HEK293 (cell line): ENCODE data around the gene CNKSR3.

Experiments used
- CTCF ChIA-PET: fragments of 350-600 bp; formaldehyde crosslinking; extraction: SDS; loops from one replicate; lab custom pipeline; 2021; ENCODE audit warnings: antibody characterized with exemption; lab: Yijun Ruan, JAX
- POLR2A ChIA-PET: fragments of 300-600 bp; formaldehyde crosslinking; extraction: SDS; loops from one replicate; lab custom pipeline; 2020; ENCODE audit warnings: antibody characterized with exemption, inconsistent platforms; lab: Yijun Ruan, JAX
- H3K27ac ChIP-seq: fragments of 200-500 bp; sonication (Bioruptor generic); 2 replicates; pipeline ENCODE4 v1.5.1; 2014; ENCODE audit warnings: low read depth, low read length, control low read depth, inconsistent platforms; ENCODE audit errors: extremely low read depth
- H3K36me3 ChIP-seq, 2 experiments: fragments of 200-500 bp in 1 of 2; sonication (Bioruptor generic) in 1 of 2; 1 replicate in 1 of 2; 2 replicates in 1 of 2; pipeline ENCODE4 v1.5.1; 2014 to 2017; ENCODE audit warnings: inconsistent platforms in 2 of 2, low read length in 2 of 2; ENCODE audit not compliant: control insufficient read depth in 2 of 2, insufficient read depth in 1 of 2
- H3K4me1 ChIP-seq: fragments of 200-500 bp; sonication (Bioruptor generic); 2 replicates; pipeline ENCODE4 v1.5.1; 2014; ENCODE audit warnings: mild to moderate bottlenecking, low read length, inconsistent platforms; ENCODE audit not compliant: control insufficient read depth, insufficient read depth
- H3K4me3 ChIP-seq: 2 replicates; pipeline ENCODE4 v1.5.1; 2011; ENCODE audit warnings: low read depth, mild to moderate bottlenecking, control low read depth, low read length, moderate library complexity
- H3K9me3 ChIP-seq: fragments of 200-500 bp; sonication (Bioruptor generic); 2 replicates; pipeline ENCODE4 v1.5.1; 2014; ENCODE audit warnings: low read depth, low read length, inconsistent platforms; ENCODE audit not compliant: control insufficient read depth, insufficient read depth
- FEZF1 ChIP-seq: fragments of 450-650 bp; formaldehyde crosslinking; IDR thresholded peaks from 2 replicates; pipeline ENCODE4 v1.5.1; 2016; ENCODE audit warnings: missing biosample characterization, missing genetic modification characterization
- IKZF3 ChIP-seq: fragments of 450-650 bp; IDR thresholded peaks from 2 replicates; pipeline ENCODE4 v1.5.0; 2018; ENCODE audit warnings: missing biosample characterization, mild to moderate bottlenecking, missing genetic modification characterization, moderate library complexity
- MYNN ChIP-seq: fragments of 450-650 bp; formaldehyde crosslinking; IDR thresholded peaks from 2 replicates; pipeline ENCODE4 v1.5.1; 2016; ENCODE audit warnings: missing biosample characterization, missing genetic modification characterization, borderline replicate concordance
- SCRT2 ChIP-seq: fragments of 450-650 bp; formaldehyde crosslinking; IDR thresholded peaks from 2 replicates; pipeline ENCODE4 v1.5.1; 2016; ENCODE audit warnings: missing biosample characterization, missing genetic modification characterization
- YY1 ChIP-seq: fragments of 450-650 bp; formaldehyde crosslinking; IDR thresholded peaks from 2 replicates; pipeline ENCODE4 v1.5.1; 2018; ENCODE audit warnings: missing biosample characterization, missing genetic modification characterization
- ZBTB17 ChIP-seq: fragments of 450-650 bp; formaldehyde crosslinking; IDR thresholded peaks from 2 replicates; pipeline ENCODE4 v1.5.1; 2016; ENCODE audit warnings: missing biosample characterization, missing genetic modification characterization
- ZBTB20 ChIP-seq: fragments of 450-650 bp; formaldehyde crosslinking; IDR thresholded peaks from 2 replicates; pipeline ENCODE4 v1.5.1; 2016; ENCODE audit warnings: missing biosample characterization, missing genetic modification characterization
- ZBTB7A ChIP-seq: fragments of 450-650 bp; formaldehyde crosslinking; IDR thresholded peaks from 2 replicates; pipeline ENCODE4 v1.5.1; 2016; ENCODE audit warnings: low read depth, missing biosample characterization, missing genetic modification characterization
- ZFHX2 ChIP-seq: fragments of 450-650 bp; formaldehyde crosslinking; conservative IDR thresholded peaks from 2 replicates; pipeline ENCODE4 v1.5.1; 2016; ENCODE audit warnings: missing biosample characterization, missing genetic modification characterization
- ZFP3 ChIP-seq: fragments of 450-650 bp; formaldehyde crosslinking; IDR thresholded peaks from 2 replicates; pipeline ENCODE4 v1.5.1; 2016; ENCODE audit warnings: low read depth, missing biosample characterization, missing genetic modification characterization
- ZFP37 ChIP-seq: fragments of 450-650 bp; formaldehyde crosslinking; IDR thresholded peaks from 2 replicates; pipeline ENCODE4 v1.5.1; 2016; ENCODE audit warnings: missing biosample characterization, missing genetic modification characterization
- ZNF10 ChIP-seq: fragments of 450-650 bp; formaldehyde crosslinking; IDR thresholded peaks from 2 replicates; pipeline ENCODE4 v1.5.1; 2017; ENCODE audit warnings: missing biosample characterization, missing genetic modification characterization
- ZNF112 ChIP-seq: fragments of 450-650 bp; formaldehyde crosslinking; IDR thresholded peaks from 2 replicates; pipeline ENCODE4 v1.5.0; 2017; ENCODE audit warnings: missing biosample characterization, missing genetic modification characterization
- ZNF157 ChIP-seq: fragments of 450-650 bp; formaldehyde crosslinking; IDR thresholded peaks from 2 replicates; pipeline ENCODE4 v1.5.1; 2016; ENCODE audit warnings: missing biosample characterization, missing genetic modification characterization
- ZNF184 ChIP-seq: fragments of 450-650 bp; IDR thresholded peaks from 2 replicates; pipeline ENCODE4 v1.5.1; 2018; ENCODE audit warnings: missing biosample characterization, mild to moderate bottlenecking, missing genetic modification characterization
- ZNF223 ChIP-seq: fragments of 450-650 bp; formaldehyde crosslinking; IDR thresholded peaks from 2 replicates; pipeline ENCODE4 v1.5.1; 2016; ENCODE audit warnings: missing biosample characterization, missing genetic modification characterization
- ZNF23 ChIP-seq: fragments of 450-650 bp; formaldehyde crosslinking; IDR thresholded peaks from 2 replicates; pipeline ENCODE4 v1.5.1; 2016; ENCODE audit warnings: missing biosample characterization, missing genetic modification characterization, borderline replicate concordance
- ZNF391 ChIP-seq: fragments of 450-650 bp; formaldehyde crosslinking; IDR thresholded peaks from 2 replicates; pipeline ENCODE4 v1.5.1; 2016; ENCODE audit warnings: low read depth, missing biosample characterization, missing genetic modification characterization, borderline replicate concordance
- ZNF426 ChIP-seq: fragments of 450-650 bp; formaldehyde crosslinking; IDR thresholded peaks from 2 replicates; pipeline ENCODE4 v1.5.1; 2017; ENCODE audit warnings: missing biosample characterization, missing genetic modification characterization, mild to moderate bottlenecking, inconsistent platforms, moderate library complexity
- ZNF514 ChIP-seq: fragments of 450-650 bp; formaldehyde crosslinking; IDR thresholded peaks from 2 replicates; pipeline ENCODE4 v1.5.1; 2016; ENCODE audit warnings: missing biosample characterization, missing genetic modification characterization
- ZNF521 ChIP-seq: fragments of 450-650 bp; formaldehyde crosslinking; IDR thresholded peaks from 2 replicates; pipeline ENCODE4 v1.5.1; 2017; ENCODE audit warnings: missing biosample characterization, mild to moderate bottlenecking, missing genetic modification characterization
- ZNF555 ChIP-seq: fragments of 450-650 bp; formaldehyde crosslinking; conservative IDR thresholded peaks from 2 replicates; pipeline ENCODE4 v1.5.1; 2017; ENCODE audit warnings: missing biosample characterization, mild to moderate bottlenecking, missing genetic modification characterization, inconsistent platforms
- ZSCAN16 ChIP-seq: fragments of 450-650 bp; formaldehyde crosslinking; IDR thresholded peaks from 2 replicates; pipeline ENCODE4 v1.5.1; 2016; ENCODE audit warnings: missing biosample characterization, missing genetic modification characterization
- TF ChIP-seq, protein P1 (sequence below): fragments of 450-650 bp; formaldehyde crosslinking; optimal IDR thresholded peaks from 2 replicates; pipeline ENCODE3; 2016; ENCODE audit warnings: missing biosample characterization, mild to moderate bottlenecking, missing genetic modification characterization
- TF ChIP-seq, protein P2 (sequence below): fragments of 450-650 bp; IDR thresholded peaks from 2 replicates; pipeline ENCODE4 v1.5.1; 2018; ENCODE audit warnings: missing biosample characterization, mild to moderate bottlenecking, missing genetic modification characterization
- TF ChIP-seq, protein P3 (sequence below): fragments of 450-650 bp; formaldehyde crosslinking; IDR thresholded peaks from 2 replicates; pipeline ENCODE4 v1.5.1; 2016; ENCODE audit warnings: missing biosample characterization, missing genetic modification characterization
- TF ChIP-seq, protein P4 (sequence below): fragments of 450-650 bp; formaldehyde crosslinking; IDR thresholded peaks from 2 replicates; pipeline ENCODE4 v1.5.1; 2016; ENCODE audit warnings: missing biosample characterization, missing genetic modification characterization
- TF ChIP-seq, protein P5 (sequence below): fragments of 450-650 bp; formaldehyde crosslinking; IDR thresholded peaks from 2 replicates; pipeline ENCODE4 v1.5.1; 2016; ENCODE audit warnings: missing biosample characterization, missing genetic modification characterization
- TF ChIP-seq, protein P6 (sequence below): fragments of 450-650 bp; formaldehyde crosslinking; IDR thresholded peaks from 2 replicates; pipeline ENCODE4 v1.5.1; 2016; ENCODE audit warnings: missing biosample characterization, missing genetic modification characterization

Gene CNKSR3

DNA sequence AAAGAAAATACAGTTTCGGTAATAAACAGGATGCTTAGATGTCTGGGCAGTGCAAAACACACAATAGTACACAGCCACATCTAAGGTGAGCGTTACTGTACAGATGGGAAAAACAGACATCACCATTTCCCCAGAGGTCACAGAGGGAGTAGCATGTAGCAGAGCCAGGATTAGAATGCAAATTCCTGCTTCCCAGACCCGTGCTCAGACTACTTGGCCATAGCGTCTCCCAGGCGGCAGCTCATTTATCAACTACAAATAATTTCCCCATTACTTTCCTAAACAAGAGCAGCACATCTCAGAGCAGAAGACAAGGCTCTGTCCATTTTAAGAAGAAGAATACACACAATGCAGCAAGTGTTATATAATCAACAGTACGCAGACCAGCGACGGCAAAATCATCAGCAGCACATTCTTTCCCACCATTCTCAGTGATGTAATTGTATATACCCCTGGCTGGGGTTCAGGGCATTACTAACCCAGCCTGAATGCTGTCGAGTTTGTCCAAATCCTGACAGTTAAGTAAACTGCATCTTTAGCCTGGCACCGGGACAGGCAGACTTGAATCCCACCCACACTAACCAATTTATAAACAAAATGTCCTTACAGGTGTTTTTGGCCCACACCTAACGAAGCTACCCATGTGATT lies 61.9 kb downstream of the CNKSR3 start:
- ChIA-PET POLR2A (interaction anchor here (0.7 to 1.4 kb wide), 5 partner anchors 9 to 130 kb away, joined by 3 to 4 read pairs (median 4); no protein-coding TSS in a partner anchor), CTCF (interaction anchor here (0.6 to 1.6 kb wide), 6 partner anchors 9 to 52 kb away, joined by 3 to 11 read pairs (median 4); no protein-coding TSS in a partner anchor)
- TF ChIP-seq ZNF555 (tag by site-specific recombination) (no peak), ZNF112 (tag by site-specific recombination) (no peak), FEZF1 (tag by site-specific recombination) (no peak), ZNF184 (tag by site-specific recombination) (no peak), ZNF391 (tag by site-specific recombination) (no peak), ZBTB20 (tag by site-specific recombination) (peak; percentile 41), ZFHX2 (tag by site-specific recombination) (no peak), SCRT2 (tag by site-specific recombination) (peak; percentile 43; the same call in 1 of the 2 replicates), ZBTB7A (tag by site-specific recombination) (no peak), YY1 (tag by site-specific recombination) (no peak), MYNN (tag by site-specific recombination) (no peak), ZSCAN16 (tag by site-specific recombination) (no peak), ZFP37 (tag by site-specific recombination) (no peak), ZNF514 (no peak), ZNF521 (tag by site-specific recombination) (no peak), ZNF23 (tag by site-specific recombination) (no peak), ZBTB17 (tag by site-specific recombination) (peak; percentile 72; the same call in 1 of the 2 replicates), IKZF3 (no peak), ZNF10 (0 out of 2 replicates have a peak, but pooled peaks have one; percentile 22), ZNF426 (tag by site-specific recombination) (no peak), ZNF223 (tag by site-specific recombination) (no peak), ZNF157 (no peak), ZFP3 (tag by site-specific recombination) (no peak)
- TF ChIP-seq, protein P1, sequence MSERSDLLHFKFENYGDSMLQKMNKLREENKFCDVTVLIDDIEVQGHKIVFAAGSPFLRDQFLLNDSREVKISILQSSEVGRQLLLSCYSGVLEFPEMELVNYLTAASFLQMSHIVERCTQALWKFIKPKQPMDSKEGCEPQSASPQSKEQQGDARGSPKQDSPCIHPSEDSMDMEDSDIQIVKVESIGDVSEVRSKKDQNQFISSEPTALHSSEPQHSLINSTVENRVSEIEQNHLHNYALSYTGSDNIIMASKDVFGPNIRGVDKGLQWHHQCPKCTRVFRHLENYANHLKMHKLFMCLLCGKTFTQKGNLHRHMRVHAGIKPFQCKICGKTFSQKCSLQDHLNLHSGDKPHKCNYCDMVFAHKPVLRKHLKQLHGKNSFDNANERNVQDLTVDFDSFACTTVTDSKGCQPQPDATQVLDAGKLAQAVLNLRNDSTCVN = no peak
- TF ChIP-seq, protein P2, sequence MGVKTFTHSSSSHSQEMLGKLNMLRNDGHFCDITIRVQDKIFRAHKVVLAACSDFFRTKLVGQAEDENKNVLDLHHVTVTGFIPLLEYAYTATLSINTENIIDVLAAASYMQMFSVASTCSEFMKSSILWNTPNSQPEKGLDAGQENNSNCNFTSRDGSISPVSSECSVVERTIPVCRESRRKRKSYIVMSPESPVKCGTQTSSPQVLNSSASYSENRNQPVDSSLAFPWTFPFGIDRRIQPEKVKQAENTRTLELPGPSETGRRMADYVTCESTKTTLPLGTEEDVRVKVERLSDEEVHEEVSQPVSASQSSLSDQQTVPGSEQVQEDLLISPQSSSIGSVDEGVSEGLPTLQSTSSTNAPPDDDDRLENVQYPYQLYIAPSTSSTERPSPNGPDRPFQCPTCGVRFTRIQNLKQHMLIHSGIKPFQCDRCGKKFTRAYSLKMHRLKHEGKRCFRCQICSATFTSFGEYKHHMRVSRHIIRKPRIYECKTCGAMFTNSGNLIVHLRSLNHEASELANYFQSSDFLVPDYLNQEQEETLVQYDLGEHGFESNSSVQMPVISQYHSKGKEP = no peak
- TF ChIP-seq, protein P3, sequence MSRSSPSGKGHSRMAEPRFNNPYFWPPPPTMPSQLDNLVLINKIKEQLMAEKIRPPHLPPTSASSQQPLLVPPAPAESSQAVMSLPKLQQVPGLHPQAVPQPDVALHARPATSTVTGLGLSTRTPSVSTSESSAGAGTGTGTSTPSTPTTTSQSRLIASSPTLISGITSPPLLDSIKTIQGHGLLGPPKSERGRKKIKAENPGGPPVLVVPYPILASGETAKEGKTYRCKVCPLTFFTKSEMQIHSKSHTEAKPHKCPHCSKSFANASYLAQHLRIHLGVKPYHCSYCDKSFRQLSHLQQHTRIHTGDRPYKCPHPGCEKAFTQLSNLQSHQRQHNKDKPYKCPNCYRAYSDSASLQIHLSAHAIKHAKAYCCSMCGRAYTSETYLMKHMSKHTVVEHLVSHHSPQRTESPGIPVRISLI (tag by site-specific recombination) = no peak
- TF ChIP-seq, protein P4, sequence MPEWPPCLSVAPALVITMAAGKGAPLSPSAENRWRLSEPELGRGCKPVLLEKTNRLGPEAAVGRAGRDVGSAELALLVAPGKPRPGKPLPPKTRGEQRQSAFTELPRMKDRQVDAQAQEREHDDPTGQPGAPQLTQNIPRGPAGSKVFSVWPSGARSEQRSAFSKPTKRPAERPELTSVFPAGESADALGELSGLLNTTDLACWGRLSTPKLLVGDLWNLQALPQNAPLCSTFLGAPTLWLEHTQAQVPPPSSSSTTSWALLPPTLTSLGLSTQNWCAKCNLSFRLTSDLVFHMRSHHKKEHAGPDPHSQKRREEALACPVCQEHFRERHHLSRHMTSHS (tag by site-specific recombination) = no peak
- TF ChIP-seq, protein P5, sequence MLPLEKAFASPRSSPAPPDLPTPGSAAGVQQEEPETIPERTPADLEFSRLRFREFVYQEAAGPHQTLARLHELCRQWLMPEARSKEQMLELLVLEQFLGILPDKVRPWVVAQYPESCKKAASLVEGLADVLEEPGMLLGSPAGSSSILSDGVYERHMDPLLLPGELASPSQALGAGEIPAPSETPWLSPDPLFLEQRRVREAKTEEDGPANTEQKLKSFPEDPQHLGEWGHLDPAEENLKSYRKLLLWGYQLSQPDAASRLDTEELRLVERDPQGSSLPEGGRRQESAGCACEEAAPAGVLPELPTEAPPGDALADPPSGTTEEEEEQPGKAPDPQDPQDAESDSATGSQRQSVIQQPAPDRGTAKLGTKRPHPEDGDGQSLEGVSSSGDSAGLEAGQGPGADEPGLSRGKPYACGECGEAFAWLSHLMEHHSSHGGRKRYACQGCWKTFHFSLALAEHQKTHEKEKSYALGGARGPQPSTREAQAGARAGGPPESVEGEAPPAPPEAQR (tag by site-specific recombination) = no peak
- TF ChIP-seq, protein P6, sequence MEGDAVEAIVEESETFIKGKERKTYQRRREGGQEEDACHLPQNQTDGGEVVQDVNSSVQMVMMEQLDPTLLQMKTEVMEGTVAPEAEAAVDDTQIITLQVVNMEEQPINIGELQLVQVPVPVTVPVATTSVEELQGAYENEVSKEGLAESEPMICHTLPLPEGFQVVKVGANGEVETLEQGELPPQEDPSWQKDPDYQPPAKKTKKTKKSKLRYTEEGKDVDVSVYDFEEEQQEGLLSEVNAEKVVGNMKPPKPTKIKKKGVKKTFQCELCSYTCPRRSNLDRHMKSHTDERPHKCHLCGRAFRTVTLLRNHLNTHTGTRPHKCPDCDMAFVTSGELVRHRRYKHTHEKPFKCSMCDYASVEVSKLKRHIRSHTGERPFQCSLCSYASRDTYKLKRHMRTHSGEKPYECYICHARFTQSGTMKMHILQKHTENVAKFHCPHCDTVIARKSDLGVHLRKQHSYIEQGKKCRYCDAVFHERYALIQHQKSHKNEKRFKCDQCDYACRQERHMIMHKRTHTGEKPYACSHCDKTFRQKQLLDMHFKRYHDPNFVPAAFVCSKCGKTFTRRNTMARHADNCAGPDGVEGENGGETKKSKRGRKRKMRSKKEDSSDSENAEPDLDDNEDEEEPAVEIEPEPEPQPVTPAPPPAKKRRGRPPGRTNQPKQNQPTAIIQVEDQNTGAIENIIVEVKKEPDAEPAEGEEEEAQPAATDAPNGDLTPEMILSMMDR = peak; percentile 31; the same call in 1 of the 2 replicates

More for the DNA sequence above, 61.9 kb downstream of the CNKSR3 start:
- H3K4me1 ChIP-seq = peaks cover 17% of the 10 kb centered on the region
- H3K9me3 ChIP-seq = no peaks in the 10 kb centered on the region
- H3K36me3 ChIP-seq = peaks cover 5 to 6% of the 10 kb centered on the region in 2 experiments; a peak in 2 of 3 replicates
- H3K27ac ChIP-seq = peak overlapping the region; percentile 11; the same call in 1 of the 2 replicates
- H3K4me3 ChIP-seq = peak overlapping the region; percentile 9; the same call in 1 of the 2 replicates
